Bronchial epithelial cell (primary cell): ENCODE results near the gene B3GALNT2. TPM values are rescaled to one million over a fixed set of nuclear protein-coding genes. Genes with fewer than 3 reads are reported as not detected.

Experiments
- DNase-seq: peaks from one replicate; pipeline ENCODE4 v3.0.0-alpha.2; 2010; ENCODE audit warnings: low read depth
- FAIRE-seq: peaks from 2 replicates; lab custom pipeline; 2011; peaks lifted over from hg19 to GRCh38; lab: Jason Lieb, UNC
- H3K27me3 ChIP-seq: 2 replicates; pipeline ENCODE4 v1.5.1; 2011; ENCODE audit warnings: low read length; ENCODE audit not compliant: control insufficient read depth, insufficient read depth
- H3K36me3 ChIP-seq: 2 replicates; pipeline ENCODE4 v1.5.1; 2011; ENCODE audit warnings: low read length; ENCODE audit not compliant: control insufficient read depth, insufficient read depth
- H3K4me3 ChIP-seq: 2 replicates; pipeline ENCODE4 v1.5.1; 2011; ENCODE audit warnings: mild to moderate bottlenecking, low read depth, low read length, control low read depth
- CTCF ChIP-seq: IDR thresholded peaks from 2 replicates; pipeline ENCODE4 v1.5.1; 2011; ENCODE audit warnings: mild to moderate bottlenecking, moderate library complexity, low read length, control low read depth, inconsistent platforms; ENCODE audit not compliant: insufficient read depth, severe bottlenecking
- total RNA-seq: library from RNA; depleted of rRNA; stranded (reverse); fragments of >200 nt; gene quantifications from 2 replicates; pipeline ENCODE4 v1.2.1, GENCODE V29; 2014

Gene B3GALNT2
- total RNA-seq, 1 donor from 2014 or later: 80.3 TPM

GRCh38 chr1:235495551-235495950 is 8.7 kb downstream of the B3GALNT2 start:
- no peak for FAIRE-seq
- Histone ChIP-seq H3K4me3 (no peak overlapping the region), H3K36me3 (peaks cover 14% of the 10 kb centered on the region), H3K27me3 (no peaks in the 10 kb centered on the region)
- no peak for TF ChIP-seq CTCF
- no peak for DNase-seq

GRCh38 chr1:235495030-235495429 is 9.2 kb downstream of the B3GALNT2 start:
- Histone ChIP-seq H3K4me3 (no peak overlapping the region), H3K36me3 (peaks cover 14% of the 10 kb centered on the region), H3K27me3 (no peaks in the 10 kb centered on the region)
- FAIRE-seq (no peak), DNase-seq (no peak)
- TF ChIP-seq CTCF: no peak

- Histone ChIP-seq H3K27me3 (no peaks in the 10 kb centered on the region), H3K36me3 (peaks cover 13% of the 10 kb centered on the region), H3K4me3 (no peak overlapping the region)
- TF ChIP-seq CTCF: no peak
- DNase-seq: no peak
- FAIRE-seq: no peak
Observed at GRCh38 chr1:235494531-235494930, 9.7 kb downstream of the B3GALNT2 start.

- no peak for DNase-seq
- no peak for TF ChIP-seq CTCF
- Histone ChIP-seq H3K4me3 (no peak overlapping the region), H3K27me3 (no peaks in the 10 kb centered on the region), H3K36me3 (peaks cover 15% of the 10 kb centered on the region)
- FAIRE-seq: no peak
Observed at GRCh38 chr1:235491644-235492043, 12.6 kb downstream of the B3GALNT2 start.

GRCh38 chr1:235486321-235486720 is 17.9 kb downstream of the B3GALNT2 start:
- no peaks in the 10 kb centered on the region for H3K27me3 ChIP-seq
- peaks cover 8% of the 10 kb centered on the region for H3K36me3 ChIP-seq
- H3K4me3 ChIP-seq: no peak overlapping the region
- FAIRE-seq (no peak), DNase-seq (peak; percentile 8)
- TF ChIP-seq CTCF: no peak

GRCh38 chr1:235485558-235485957 is 18.7 kb downstream of the B3GALNT2 start:
- DNase-seq (no peak), FAIRE-seq (no peak)
- Histone ChIP-seq H3K36me3 (peaks cover 10% of the 10 kb centered on the region), H3K27me3 (no peaks in the 10 kb centered on the region), H3K4me3 (no peak overlapping the region)
- no peak for TF ChIP-seq CTCF
